ENCODE results near the gene PARP14.
"Not testable (repeated sequence)": the region's sequence is repeated elsewhere in the genome, so short reads cannot be mapped to it uniquely, and the experiment has no call there.

GRCh38 chr3:122710616-122711251 lies 30.1 kb downstream of the PARP14 start:
- TF ChIP-seq CTCF (IDR thresholded peaks at IDR 0.05; ENCODE audit: borderline replicate concordance, extremely low read depth, low read length, poor library complexity, severe bottlenecking); EZH2 (IDR thresholded peaks at IDR 0.05; ENCODE audit: borderline replicate concordance, low read depth, low read length, severe bottlenecking): not testable (repeated sequence)

Data from DND-41 (cell line).